Astrocyte of the cerebellum (primary cell): ENCODE data around the gene STX11.
A peak's percentile ranks its signal among the peaks of the same experiment; 100 is the strongest.

Experiments used
- DNase-seq: peaks from one replicate; pipeline ENCODE4 v3.0.0-alpha.2; 2011; ENCODE audit warnings: low read depth
- H3K4me3 ChIP-seq: 2 replicates; pipeline ENCODE4 v1.5.1; 2011; ENCODE audit warnings: mild to moderate bottlenecking, low read depth, low read length, moderate library complexity
- CTCF ChIP-seq: IDR thresholded peaks from 2 replicates; pipeline ENCODE4 v1.5.1; 2012; ENCODE audit warnings: low read length, low read depth, moderate library complexity, mild to moderate bottlenecking; ENCODE audit errors: missing control alignments
- in situ Hi-C: cut with HindIII; loops from 2 replicates; pipeline ENCODE4 v1.10.0; 2017; ENCODE audit warnings: low sequenced_read_pairs

The STX11 gene

DNA sequence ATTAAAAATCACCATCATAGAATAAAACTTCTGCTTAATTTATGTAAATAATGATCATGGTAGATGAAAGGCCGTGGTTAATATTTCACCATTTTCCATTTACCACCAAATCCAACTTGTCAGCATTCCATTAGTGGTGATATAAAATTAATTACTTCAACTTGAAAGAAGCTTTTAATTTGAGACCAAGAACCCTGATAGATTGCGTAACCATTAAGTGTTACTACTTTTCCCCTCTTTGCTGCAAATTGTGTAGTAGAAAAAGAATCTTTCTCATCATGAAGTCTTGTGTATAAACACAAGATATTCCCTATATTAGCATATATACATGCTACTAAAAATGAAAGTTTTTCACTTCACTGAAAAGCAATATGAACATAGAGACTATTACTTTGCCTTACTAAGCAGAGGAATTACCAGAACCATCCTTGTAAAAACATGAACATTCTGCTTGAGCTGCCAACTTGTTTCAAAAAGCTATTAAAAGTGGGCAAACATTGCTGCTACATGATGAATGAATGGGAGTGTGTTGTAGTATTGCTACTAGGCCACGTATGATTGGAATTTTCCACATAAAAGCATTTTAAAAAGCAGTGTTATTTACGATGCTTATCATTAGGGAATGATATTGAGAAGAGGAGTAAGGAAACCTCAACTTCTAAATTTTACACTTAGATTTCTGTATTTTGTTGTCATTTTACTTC, 35.0 kb downstream of the STX11 start:
- no peak for DNase-seq
- in situ Hi-C loops, result no loop called here
- H3K4me3 ChIP-seq, result no peak overlapping the region
- no peak for TF ChIP-seq CTCF

GRCh38 chr6:144186817-144187625, 36.7 kb downstream of the STX11 start:
- H3K4me3 ChIP-seq, result no peak overlapping the region
- TF ChIP-seq CTCF, result no peak
- in situ Hi-C loops, result no loop called here
- no peak for DNase-seq

DNA sequence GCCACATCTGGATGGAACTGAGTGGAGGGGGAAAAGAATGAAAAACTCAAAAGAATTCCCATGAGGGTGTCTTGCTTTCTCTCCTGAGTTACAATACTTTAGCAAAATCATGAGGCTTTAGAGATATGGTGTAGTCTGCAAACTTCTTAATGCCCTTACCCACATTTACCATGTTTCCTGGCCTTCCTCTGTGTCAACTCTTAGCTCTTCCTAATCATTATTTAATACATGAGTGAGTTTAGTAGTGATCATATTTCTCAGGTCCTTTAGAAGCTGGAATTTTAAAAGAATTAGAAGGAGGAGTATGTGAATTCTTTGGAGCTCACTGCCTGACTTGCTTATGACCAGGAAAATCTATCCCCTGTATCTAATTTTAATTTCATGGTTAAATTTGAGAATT, 39.0 kb downstream of the STX11 start:
- no peak for TF ChIP-seq CTCF
- no peak for DNase-seq
- H3K4me3 ChIP-seq, result no peak overlapping the region
- in situ Hi-C loops, result no loop called here

- TF ChIP-seq CTCF, result no peak
- in situ Hi-C loops, result no loop called here
- DNase-seq, result no peak
- H3K4me3 ChIP-seq, result no peak overlapping the region
Measured at GRCh38 chr6:144190080-144190479, 39.8 kb downstream of the STX11 start.

DNA sequence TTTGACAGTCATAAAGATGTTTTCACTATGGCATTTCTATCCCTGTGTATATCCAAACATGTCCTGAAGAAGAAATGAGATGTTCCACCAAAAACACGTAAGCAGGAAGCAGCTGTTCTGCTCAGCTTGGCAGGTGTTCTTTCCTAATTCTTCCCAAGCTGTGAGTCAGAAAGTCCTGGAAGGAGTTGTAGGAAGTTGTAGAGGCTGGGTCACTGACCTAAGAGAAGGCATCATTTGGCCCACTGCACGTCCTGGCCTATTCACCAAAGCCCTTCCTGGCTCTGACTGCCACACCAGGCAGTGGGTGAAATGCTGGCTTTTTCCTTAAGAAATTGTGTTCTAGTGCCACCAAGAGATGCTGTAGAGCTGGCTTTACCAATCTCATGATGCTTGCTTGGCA, 40.3 kb downstream of the STX11 start:
- in situ Hi-C loops, result no loop called here
- DNase-seq, result peak; percentile 43
- no peak for TF ChIP-seq CTCF
- no peak overlapping the region for H3K4me3 ChIP-seq

GRCh38 chr6:144193181-144193580, 42.9 kb downstream of the STX11 start:
- H3K4me3 ChIP-seq, result no peak overlapping the region
- in situ Hi-C loops, result no loop called here
- no peak for TF ChIP-seq CTCF
- no peak for DNase-seq
